Activated T-cell treated with anti-CD3 and anti-CD28 coated beads, Interleukin-2, amount 50 U/mL, for 24 hours (primary cell): ENCODE results near the gene GBX1.
A peak's percentile ranks its signal among the peaks of the same experiment; 100 is the strongest.

ENCODE experiments used
- DNase-seq: peaks from one replicate; pipeline ENCODE4 v3.0.0-alpha.2; 2020
- H3K27ac Mint-ChIP-seq: 2 replicates; pipeline ENCODE4 v1.8.0; 2020; ENCODE audit warnings: mild to moderate bottlenecking, mixed read lengths
- H3K27me3 Mint-ChIP-seq: 2 replicates; pipeline ENCODE4 v1.8.0; 2020; ENCODE audit warnings: mixed read lengths
- H3K36me3 Mint-ChIP-seq: 2 replicates; pipeline ENCODE4 v1.8.0; 2020; ENCODE audit warnings: low read depth, mixed read lengths
- H3K4me1 Mint-ChIP-seq: 2 replicates; pipeline ENCODE4 v1.8.0; 2020; ENCODE audit warnings: low read depth, mixed read lengths
- H3K4me3 Mint-ChIP-seq: 2 replicates; pipeline ENCODE4 v1.8.0; 2020; ENCODE audit warnings: mild to moderate bottlenecking, moderate library complexity, mixed read lengths
- H3K9me3 Mint-ChIP-seq: 2 replicates; pipeline ENCODE4 v1.8.0; 2020; ENCODE audit warnings: mixed read lengths

GBX1 gene

GRCh38 chr7:151185762-151186639 lies 18.5 kb upstream of the GBX1 start:
- Mint-ChIP-seq H3K4me1 (no peaks in the 10 kb centered on the region), H3K27me3 (no peaks in the 10 kb centered on the region), H3K4me3 (no peak overlapping the region), H3K27ac (no peak overlapping the region), H3K9me3 (no peaks in the 10 kb centered on the region), H3K36me3 (no peaks in the 10 kb centered on the region)
- no peak for DNase-seq

- Mint-ChIP-seq H3K4me3 (no peak overlapping the region), H3K4me1 (no peaks in the 10 kb centered on the region), H3K27me3 (peaks cover 14% of the 10 kb centered on the region), H3K27ac (no peak overlapping the region), H3K36me3 (no peaks in the 10 kb centered on the region), H3K9me3 (no peaks in the 10 kb centered on the region)
- DNase-seq: no peak
Observed at GRCh38 chr7:151181011-151181431, 13.5 kb upstream of the GBX1 start.

- Mint-ChIP-seq H3K4me3 (no peak overlapping the region), H3K27me3 (peaks cover 18% of the 10 kb centered on the region), H3K36me3 (no peaks in the 10 kb centered on the region), H3K27ac (no peak overlapping the region), H3K4me1 (no peaks in the 10 kb centered on the region), H3K9me3 (no peaks in the 10 kb centered on the region)
- peak; percentile 6 for DNase-seq
Observed at GRCh38 chr7:151179946-151180345, 12.5 kb upstream of the GBX1 start.

DNA sequence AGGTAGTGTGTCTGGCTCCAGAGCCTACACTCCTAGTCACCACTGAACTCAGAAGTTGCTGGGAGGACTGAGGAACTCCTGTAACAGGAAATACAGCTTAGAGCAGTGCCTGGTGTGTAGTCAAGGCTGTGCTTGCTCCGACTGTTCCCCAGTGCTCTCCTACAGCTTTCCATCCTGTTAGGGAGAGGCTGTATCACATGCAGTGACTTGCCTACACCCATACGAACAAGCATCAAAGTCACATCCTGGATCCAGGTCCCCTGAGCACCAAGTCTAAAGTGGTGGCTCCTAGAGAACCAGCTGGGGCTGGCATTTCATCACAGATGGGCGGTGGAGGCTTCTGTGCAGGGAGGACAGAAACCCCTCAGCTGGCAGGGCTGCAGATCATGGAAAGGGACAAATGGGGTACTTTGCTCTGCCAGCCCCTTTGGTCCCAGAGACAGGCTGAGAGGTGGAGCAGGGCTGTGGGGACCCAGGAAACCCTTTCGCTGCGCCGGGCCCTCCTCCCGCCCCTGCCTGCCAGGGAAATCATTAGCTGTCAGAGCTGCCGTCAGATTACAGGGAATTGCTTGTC lies 11.9 kb upstream of the GBX1 start:
- H3K4me1 Mint-ChIP-seq: no peaks in the 10 kb centered on the region
- no peak overlapping the region for H3K4me3 Mint-ChIP-seq

DNA sequence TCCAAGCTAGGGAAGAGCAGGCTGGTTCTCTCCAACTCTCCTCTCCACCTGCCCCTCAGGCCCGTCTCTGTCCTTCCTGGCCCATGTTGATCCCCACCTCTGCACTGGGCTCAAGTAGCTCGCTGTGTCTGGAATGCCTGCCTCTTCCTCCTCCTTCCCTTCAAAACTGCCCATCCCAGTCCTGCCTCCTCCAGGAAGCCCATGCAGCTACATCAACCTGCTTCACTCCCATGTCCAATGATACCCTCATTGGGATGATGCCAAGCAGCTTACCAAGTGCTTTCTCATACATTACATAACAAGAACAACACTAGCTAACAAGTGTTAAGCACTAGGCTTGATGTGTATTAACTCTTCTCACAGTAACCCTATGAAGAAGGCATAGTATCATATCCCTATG lies 11.3 kb upstream of the GBX1 start:
- Mint-ChIP-seq H3K9me3 (no peaks in the 10 kb centered on the region), H3K27ac (no peak overlapping the region), H3K27me3 (peaks cover 24% of the 10 kb centered on the region), H3K4me3 (no peak overlapping the region), H3K4me1 (no peaks in the 10 kb centered on the region), H3K36me3 (no peaks in the 10 kb centered on the region)
- DNase-seq: peak; percentile 3

More for the DNA sequence above, 11.9 kb upstream of the GBX1 start:
- no peak overlapping the region for H3K27ac Mint-ChIP-seq
- H3K9me3 Mint-ChIP-seq: no peaks in the 10 kb centered on the region
- no peaks in the 10 kb centered on the region for H3K36me3 Mint-ChIP-seq
- H3K27me3 Mint-ChIP-seq: peaks cover 22% of the 10 kb centered on the region
- DNase-seq: no peak

DNA sequence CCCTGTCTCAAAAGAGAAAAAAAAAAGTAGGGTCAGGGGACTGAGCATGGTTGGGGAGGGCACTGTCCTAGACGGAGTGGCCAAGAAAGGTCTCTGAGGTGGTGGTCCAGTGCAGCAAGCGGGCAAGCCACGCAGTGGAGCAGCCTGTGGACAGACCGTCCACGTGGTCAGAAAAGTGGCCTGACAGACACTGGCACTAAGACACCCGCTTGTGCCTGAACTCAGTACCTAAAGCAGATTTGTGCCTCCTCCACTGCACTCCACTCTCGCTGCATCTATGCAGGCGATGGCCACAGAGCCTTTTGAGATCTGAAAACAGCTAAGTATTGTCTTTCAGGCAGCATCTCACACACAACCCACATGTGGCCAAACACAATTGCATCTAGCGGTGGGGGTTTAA lies 10.7 kb upstream of the GBX1 start:
- Mint-ChIP-seq H3K4me1 (no peaks in the 10 kb centered on the region), H3K27me3 (peaks cover 30% of the 10 kb centered on the region), H3K4me3 (no peak overlapping the region), H3K27ac (no peak overlapping the region), H3K36me3 (no peaks in the 10 kb centered on the region), H3K9me3 (no peaks in the 10 kb centered on the region)
- peak; percentile 18 for DNase-seq

DNA sequence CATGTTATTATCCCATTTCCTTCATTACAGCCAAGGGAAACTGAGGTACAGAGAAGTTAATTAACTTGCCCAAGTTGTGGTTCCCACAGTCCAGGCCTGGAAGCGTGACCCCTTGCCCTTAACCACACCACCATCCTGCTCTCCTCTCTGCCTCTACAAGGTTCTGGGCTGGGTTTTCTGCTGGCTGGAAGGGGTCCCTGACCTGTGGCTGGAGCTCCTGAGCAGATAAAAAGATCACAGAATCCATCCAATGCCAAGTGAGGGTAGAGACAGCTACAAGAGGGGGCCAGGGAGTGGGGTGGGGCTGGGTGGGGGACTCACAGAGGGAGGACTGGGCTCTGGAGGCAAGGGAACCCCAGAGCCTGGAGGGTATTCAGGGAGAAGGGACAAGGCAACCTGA lies 9.8 kb upstream of the GBX1 start:
- Mint-ChIP-seq H3K4me3 (no peak overlapping the region), H3K36me3 (no peaks in the 10 kb centered on the region), H3K27me3 (peaks cover 39% of the 10 kb centered on the region), H3K4me1 (peaks cover 1% of the 10 kb centered on the region), H3K9me3 (no peaks in the 10 kb centered on the region), H3K27ac (no peak overlapping the region)
- no peak for DNase-seq

DNA sequence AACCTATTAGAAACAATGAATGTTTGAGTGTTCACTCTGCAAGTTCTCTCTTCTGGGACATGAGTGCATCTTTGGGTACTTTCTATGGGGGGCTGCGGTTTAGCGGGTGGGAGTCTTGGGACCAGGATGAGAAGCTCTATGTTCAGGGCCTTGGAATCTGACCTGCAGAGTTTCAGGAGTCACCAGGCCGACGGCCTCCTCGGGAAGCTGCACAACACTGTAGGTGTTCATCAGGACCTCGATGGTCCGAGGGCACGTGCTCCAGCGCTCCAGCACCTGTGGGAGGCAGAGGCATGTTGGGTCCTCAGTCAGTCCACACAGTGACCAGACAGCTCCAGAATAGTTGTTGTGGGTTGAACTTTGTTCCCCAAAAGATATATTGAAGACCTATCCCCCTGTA lies 8.9 kb upstream of the GBX1 start:
- peaks cover 47% of the 10 kb centered on the region for H3K27me3 Mint-ChIP-seq
- no peak for DNase-seq
- no peak overlapping the region for H3K27ac Mint-ChIP-seq
- no peaks in the 10 kb centered on the region for H3K9me3 Mint-ChIP-seq
- peaks cover 1% of the 10 kb centered on the region for H3K4me1 Mint-ChIP-seq
- H3K36me3 Mint-ChIP-seq: no peaks in the 10 kb centered on the region
- no peak overlapping the region for H3K4me3 Mint-ChIP-seq

- Mint-ChIP-seq H3K27ac (no peak overlapping the region), H3K4me3 (no peak overlapping the region), H3K9me3 (no peaks in the 10 kb centered on the region), H3K27me3 (peaks cover 53% of the 10 kb centered on the region), H3K36me3 (no peaks in the 10 kb centered on the region), H3K4me1 (peaks cover 1% of the 10 kb centered on the region)
- no peak for DNase-seq
Observed at GRCh38 chr7:151175793-151176311, 8.4 kb upstream of the GBX1 start.

- Mint-ChIP-seq H3K4me1 (peaks cover 1% of the 10 kb centered on the region), H3K4me3 (no peak overlapping the region), H3K9me3 (no peaks in the 10 kb centered on the region), H3K36me3 (no peaks in the 10 kb centered on the region), H3K27ac (no peak overlapping the region), H3K27me3 (peaks cover 55% of the 10 kb centered on the region)
- no peak for DNase-seq
Observed at GRCh38 chr7:151175047-151175792, 7.7 kb upstream of the GBX1 start.

GRCh38 chr7:151174246-151175046 lies 7.0 kb upstream of the GBX1 start:
- peak; percentile 61 for DNase-seq
- Mint-ChIP-seq H3K27me3 (peaks cover 62% of the 10 kb centered on the region), H3K27ac (no peak overlapping the region), H3K4me1 (peaks cover 1% of the 10 kb centered on the region), H3K9me3 (no peaks in the 10 kb centered on the region), H3K4me3 (no peak overlapping the region), H3K36me3 (no peaks in the 10 kb centered on the region)

GRCh38 chr7:151173386-151174245 lies 6.1 kb upstream of the GBX1 start:
- Mint-ChIP-seq H3K9me3 (no peaks in the 10 kb centered on the region), H3K4me3 (no peak overlapping the region), H3K4me1 (peaks cover 1% of the 10 kb centered on the region), H3K36me3 (no peaks in the 10 kb centered on the region), H3K27ac (no peak overlapping the region), H3K27me3 (peaks cover 69% of the 10 kb centered on the region)
- DNase-seq: no peak

DNA sequence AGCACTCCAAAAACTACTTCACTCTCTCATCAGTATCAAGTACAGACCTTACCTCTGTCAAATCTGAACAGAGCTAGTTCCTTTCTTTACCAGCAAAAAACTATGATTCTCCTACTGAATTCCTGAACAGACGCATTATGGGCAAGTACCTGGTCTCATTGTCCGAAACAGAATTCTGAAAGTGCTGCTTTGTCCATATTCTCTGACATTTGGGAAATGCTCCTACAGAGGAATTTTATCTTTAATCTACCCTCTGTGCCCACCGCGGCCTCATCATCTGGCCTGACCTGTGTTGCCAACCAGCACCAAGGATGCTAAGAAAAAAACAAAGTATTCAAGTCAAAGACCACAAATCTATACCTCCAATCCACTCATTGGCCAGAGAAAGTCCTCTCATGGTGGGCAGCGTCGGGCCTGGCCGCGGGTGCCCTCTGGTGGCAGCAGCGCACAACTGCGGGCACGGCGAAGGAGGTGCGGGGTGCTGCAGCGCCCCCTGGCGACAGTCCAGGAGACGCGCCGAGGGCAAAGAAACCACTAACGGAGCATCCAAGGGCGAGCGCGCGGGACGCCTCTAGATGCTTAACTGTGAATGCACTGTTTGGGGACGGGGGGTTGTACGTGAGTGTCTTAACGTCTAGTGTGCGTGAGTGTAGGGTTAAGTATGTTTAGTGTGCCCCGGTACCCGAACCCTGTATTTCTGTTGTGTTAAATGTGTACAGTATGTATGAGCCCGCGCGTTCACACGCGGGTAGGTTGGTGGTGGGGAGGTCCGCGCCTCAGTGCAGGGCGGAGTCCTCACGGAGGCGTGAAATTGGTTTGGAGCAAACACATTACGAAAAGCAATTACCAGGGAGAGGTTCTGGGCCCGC lies 5.0 kb upstream of the GBX1 start:
- Mint-ChIP-seq H3K27ac (no peak overlapping the region), H3K4me3 (no peak overlapping the region), H3K36me3 (no peaks in the 10 kb centered on the region), H3K27me3 (peaks cover 74% of the 10 kb centered on the region), H3K4me1 (peaks cover 3% of the 10 kb centered on the region), H3K9me3 (no peaks in the 10 kb centered on the region)
- peak; percentile 89 for DNase-seq
